SU-DHL-6 (cell line): ENCODE measurements around the gene YKT6.

Experiments
- EZH2phosphoT487 ChIP-seq: fragments of 200-600 bp; sonication (generic), shearing (Covaris generic); conservative IDR thresholded peaks from 2 replicates; pipeline ENCODE4 v1.6.1; 2018; ENCODE audit warnings: mild to moderate bottlenecking, antibody characterized with exemption, low read length, moderate library complexity, mixed read lengths
- TF ChIP-seq, protein P1 (sequence below): fragments of 200-600 bp; sonication (generic); IDR thresholded peaks from one replicate; pipeline ENCODE4 v1.5.1; 2017; ENCODE audit warnings: antibody characterized with exemption, mild to moderate bottlenecking, low read length, moderate library complexity; ENCODE audit not compliant: insufficient read depth, poor library complexity, severe bottlenecking

DNA sequence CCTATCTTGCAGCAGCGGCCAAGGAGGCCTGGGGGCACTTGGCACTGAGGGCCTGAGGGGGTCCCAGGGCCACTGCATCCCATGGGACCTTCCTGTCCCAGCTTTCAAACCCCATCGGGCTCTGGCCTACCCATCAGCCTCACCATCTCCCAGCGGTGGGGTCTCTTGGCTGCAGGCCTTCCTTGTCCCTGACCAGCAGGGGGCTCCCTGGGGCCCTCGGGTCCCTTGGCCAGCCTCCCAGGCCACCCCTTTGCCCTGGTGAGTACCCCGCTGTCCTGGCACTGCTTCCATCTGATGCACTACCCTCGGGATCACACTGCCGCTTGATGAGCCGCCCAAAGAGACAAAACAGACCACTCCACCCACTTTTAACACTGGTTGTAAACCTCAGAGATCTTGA is 43.5 kb downstream of the YKT6 start:
- TF ChIP-seq, protein P1, sequence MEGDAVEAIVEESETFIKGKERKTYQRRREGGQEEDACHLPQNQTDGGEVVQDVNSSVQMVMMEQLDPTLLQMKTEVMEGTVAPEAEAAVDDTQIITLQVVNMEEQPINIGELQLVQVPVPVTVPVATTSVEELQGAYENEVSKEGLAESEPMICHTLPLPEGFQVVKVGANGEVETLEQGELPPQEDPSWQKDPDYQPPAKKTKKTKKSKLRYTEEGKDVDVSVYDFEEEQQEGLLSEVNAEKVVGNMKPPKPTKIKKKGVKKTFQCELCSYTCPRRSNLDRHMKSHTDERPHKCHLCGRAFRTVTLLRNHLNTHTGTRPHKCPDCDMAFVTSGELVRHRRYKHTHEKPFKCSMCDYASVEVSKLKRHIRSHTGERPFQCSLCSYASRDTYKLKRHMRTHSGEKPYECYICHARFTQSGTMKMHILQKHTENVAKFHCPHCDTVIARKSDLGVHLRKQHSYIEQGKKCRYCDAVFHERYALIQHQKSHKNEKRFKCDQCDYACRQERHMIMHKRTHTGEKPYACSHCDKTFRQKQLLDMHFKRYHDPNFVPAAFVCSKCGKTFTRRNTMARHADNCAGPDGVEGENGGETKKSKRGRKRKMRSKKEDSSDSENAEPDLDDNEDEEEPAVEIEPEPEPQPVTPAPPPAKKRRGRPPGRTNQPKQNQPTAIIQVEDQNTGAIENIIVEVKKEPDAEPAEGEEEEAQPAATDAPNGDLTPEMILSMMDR: peak; percentile 62
- TF ChIP-seq EZH2phosphoT487: no peak
